ENCODE data around the gene BPNT1. TPM values are rescaled to one million over a fixed set of nuclear protein-coding genes. Genes with fewer than 3 reads are reported as not detected.

The BPNT1 gene
- 25.1 and 36.7 TPM in 2 replicates for total RNA-seq (2014; rRNA removed; shearing (Covaris generic))
- 12.0 and 12.2 TPM in 2 replicates for polyA plus RNA-seq (2016; fragmentation: Nextera tagmentation; extraction: Ambion mirVana)

- H3K9ac ChIP-seq = peak within 1 kb of the TSS; percentile 73
- H3K9me2 ChIP-seq (ENCODE audit: insufficient read depth) = no peaks in the 10 kb centered on the region
- TF ChIP-seq EZH2phosphoT487 (IDR thresholded peaks at IDR 0.05; ENCODE audit: insufficient read depth, low read depth) (no peak), EZH2 (IDR thresholded peaks at IDR 0.05; ENCODE audit: insufficient read depth, poor library complexity, severe bottlenecking) (no peak)
- H3K36me3 ChIP-seq (ENCODE audit: low read depth) = no peaks in the 10 kb centered on the region
- H3K4me3 ChIP-seq = peak within 1 kb of the TSS; percentile 88
- no peaks in the 10 kb centered on the region for H4K20me1 ChIP-seq (ENCODE audit: insufficient read depth)
- peak within 1 kb of the TSS; percentile 83 for H3K4me2 ChIP-seq (ENCODE audit: unreplicated experiment)
- no peaks in the 10 kb centered on the region for H3K9me3 ChIP-seq (ENCODE audit: low read depth)
- peaks cover 6% of the 10 kb centered on the region; the same call in 1 of the 2 replicates for H3F3A ChIP-seq (ENCODE audit: insufficient read depth)
- peak within 1 kb of the TSS; percentile 98 for H2AFZ ChIP-seq
- DNase-seq = peak; percentile 92
- no peak within 1 kb of the TSS for H3K27ac ChIP-seq
- H3K4me1 ChIP-seq (ENCODE audit: insufficient read depth) = 0 out of 2 replicates have a peak, but pooled peaks cover 1% of the 10 kb centered on the region
- 15% methylated on average over 34 to 35 of the region's 35 CpGs for WGBS, 2 experiments (ENCODE audit: low coverage in 1 of 2, low lambda C conversion rate in 2 of 2, missing lambda C conversion rate in 2 of 2)
- in situ Hi-C loops (cut with MboI) = no loop called here
- H3K79me2 ChIP-seq (ENCODE audit: insufficient read depth) = peaks cover 45% of the 10 kb centered on the region
- H3K27me3 ChIP-seq (replicated peaks; ENCODE audit: insufficient read depth) = no peaks in the 10 kb centered on the region
These were observed at the start of gene BPNT1 for GRCh38 chr1:220089650-220090556. TSS of gene BPNT1 (minus strand) at chr1:220089788. CDS start at chr1:220079846, 9,942 bp downstream.

GRCh38 chr1:220137019-220137786, 47.6 kb upstream of the BPNT1 start:
- H3K27ac ChIP-seq = no peak overlapping the region
- H3K4me1 ChIP-seq (ENCODE audit: insufficient read depth) = no peaks in the 10 kb centered on the region
- H3K4me3 ChIP-seq = no peak overlapping the region
- H3K9me3 ChIP-seq (ENCODE audit: low read depth) = no peaks in the 10 kb centered on the region
- H3K27me3 ChIP-seq (replicated peaks; ENCODE audit: insufficient read depth) = no peaks in the 10 kb centered on the region
- H4K20me1 ChIP-seq (ENCODE audit: insufficient read depth) = no peaks in the 10 kb centered on the region
- DNase-seq = no peak
- 91 to 92% methylated on average over 9 of the region's 9 CpGs for WGBS, 2 experiments (ENCODE audit: low coverage in 1 of 2, low lambda C conversion rate in 2 of 2, missing lambda C conversion rate in 2 of 2)
- TF ChIP-seq EZH2 (IDR thresholded peaks at IDR 0.05; ENCODE audit: insufficient read depth, poor library complexity, severe bottlenecking) = no peak
- TF ChIP-seq EZH2phosphoT487 (IDR thresholded peaks at IDR 0.05; ENCODE audit: insufficient read depth, low read depth) = no peak
- no peak overlapping the region for H3K9ac ChIP-seq
- no peaks in the 10 kb centered on the region for H3F3A ChIP-seq (ENCODE audit: insufficient read depth)
- H3K36me3 ChIP-seq (ENCODE audit: low read depth) = peaks cover 69% of the 10 kb centered on the region
- no peaks in the 10 kb centered on the region for H3K79me2 ChIP-seq (ENCODE audit: insufficient read depth)
- no peak overlapping the region for H2AFZ ChIP-seq
- H3K9me2 ChIP-seq (ENCODE audit: insufficient read depth) = no peaks in the 10 kb centered on the region
- in situ Hi-C loops (cut with MboI) = no loop called here
- H3K4me2 ChIP-seq (ENCODE audit: unreplicated experiment) = no peak overlapping the region

GRCh38 chr1:220135755-220136154, 46.2 kb upstream of the BPNT1 start:
- Histone ChIP-seq H3K79me2 (ENCODE audit: insufficient read depth) (no peaks in the 10 kb centered on the region), H4K20me1 (ENCODE audit: insufficient read depth) (no peaks in the 10 kb centered on the region), H3K9ac (no peak overlapping the region), H3K4me2 (ENCODE audit: unreplicated experiment) (no peak overlapping the region), H3K36me3 (ENCODE audit: low read depth) (peaks cover 65% of the 10 kb centered on the region), H2AFZ (no peak overlapping the region), H3K4me3 (no peak overlapping the region), H3K4me1 (ENCODE audit: insufficient read depth) (no peaks in the 10 kb centered on the region), H3F3A (ENCODE audit: insufficient read depth) (no peaks in the 10 kb centered on the region), H3K27ac (no peak overlapping the region), H3K27me3 (replicated peaks; ENCODE audit: insufficient read depth) (no peaks in the 10 kb centered on the region), H3K9me3 (ENCODE audit: low read depth) (no peaks in the 10 kb centered on the region), H3K9me2 (ENCODE audit: insufficient read depth) (no peaks in the 10 kb centered on the region)
- TF ChIP-seq EZH2 (IDR thresholded peaks at IDR 0.05; ENCODE audit: insufficient read depth, poor library complexity, severe bottlenecking) (no peak), EZH2phosphoT487 (IDR thresholded peaks at IDR 0.05; ENCODE audit: insufficient read depth, low read depth) (no peak)
- no peak for DNase-seq
- in situ Hi-C loops (cut with MboI) = no loop called here
- WGBS, 2 experiments (ENCODE audit: low coverage in 1 of 2, low lambda C conversion rate in 2 of 2, missing lambda C conversion rate in 2 of 2) = 72 to 76% methylated on average over 2 of the region's 2 CpGs

GRCh38 chr1:220129479-220130210, 40.1 kb upstream of the BPNT1 start:
- no peak overlapping the region for H2AFZ ChIP-seq
- in situ Hi-C loops (cut with MboI) = no loop called here
- H3K27me3 ChIP-seq (replicated peaks; ENCODE audit: insufficient read depth) = no peaks in the 10 kb centered on the region
- no peak overlapping the region for H3K27ac ChIP-seq
- peaks cover 38% of the 10 kb centered on the region for H3K36me3 ChIP-seq (ENCODE audit: low read depth)
- H3F3A ChIP-seq (ENCODE audit: insufficient read depth) = peaks cover 1% of the 10 kb centered on the region; the same call in 1 of the 2 replicates
- no peak for DNase-seq
- H4K20me1 ChIP-seq (ENCODE audit: insufficient read depth) = no peaks in the 10 kb centered on the region
- no peaks in the 10 kb centered on the region; the same call in 1 of the 2 replicates for H3K79me2 ChIP-seq (ENCODE audit: insufficient read depth)
- no peak overlapping the region for H3K9ac ChIP-seq
- H3K9me3 ChIP-seq (ENCODE audit: low read depth) = no peaks in the 10 kb centered on the region
- peaks cover 3% of the 10 kb centered on the region for H3K4me1 ChIP-seq (ENCODE audit: insufficient read depth)
- no peaks in the 10 kb centered on the region for H3K9me2 ChIP-seq (ENCODE audit: insufficient read depth)
- no peak overlapping the region for H3K4me3 ChIP-seq
- no peak overlapping the region for H3K4me2 ChIP-seq (ENCODE audit: unreplicated experiment)
- TF ChIP-seq EZH2phosphoT487 (IDR thresholded peaks at IDR 0.05; ENCODE audit: insufficient read depth, low read depth) = no peak
- TF ChIP-seq EZH2 (IDR thresholded peaks at IDR 0.05; ENCODE audit: insufficient read depth, poor library complexity, severe bottlenecking) = no peak

Data from GM23248 (cell line).